Activated naive CD4-positive, alpha-beta T cell treated with anti-CD3 and anti-CD28 coated beads, Interleukin-2, amount 10 ng/mL, durations not matched to agents 7 days and 5 days (primary cell): ENCODE measurements around the gene CACNA2D3.

Experiments used
- CTCF ChIA-PET: fragments of 350-600 bp; sonication (Branson Sonifier 250); formaldehyde crosslinking; loops from one replicate; lab custom pipeline; 2021; ENCODE audit warnings: antibody characterized with exemption; lab: Charles Lee
- DNase-seq: peaks from one replicate; pipeline ENCODE4 v3.0.0-alpha.2; 2020
- H3K27ac Mint-ChIP-seq: one replicate; pipeline ENCODE4 v1.8.0; 2021; ENCODE audit warnings: mild to moderate bottlenecking, moderate library complexity, mixed read lengths
- H3K27me3 Mint-ChIP-seq: one replicate; pipeline ENCODE4 v1.8.0; 2021; ENCODE audit warnings: mild to moderate bottlenecking, mixed read lengths
- H3K36me3 Mint-ChIP-seq: one replicate; pipeline ENCODE4 v1.8.0; 2021; ENCODE audit warnings: mixed read lengths
- H3K4me1 Mint-ChIP-seq: one replicate; pipeline ENCODE4 v1.8.0; 2021; ENCODE audit warnings: mixed read lengths
- H3K4me3 Mint-ChIP-seq: one replicate; pipeline ENCODE4 v1.8.0; 2021; ENCODE audit warnings: mild to moderate bottlenecking, moderate library complexity, mixed read lengths
- H3K9me3 Mint-ChIP-seq: one replicate; pipeline ENCODE4 v1.8.0; 2021; ENCODE audit warnings: mixed read lengths

CACNA2D3 gene

GRCh38 chr3:54273791-54274190, 151.4 kb downstream of the CACNA2D3 start:
- no peak overlapping the region for H3K27ac Mint-ChIP-seq
- CTCF ChIA-PET = no interaction called here
- DNase-seq = no peak
- H3K4me1 Mint-ChIP-seq = no peaks in the 10 kb centered on the region
- H3K4me3 Mint-ChIP-seq = no peak overlapping the region
- H3K27me3 Mint-ChIP-seq = no peaks in the 10 kb centered on the region
- H3K36me3 Mint-ChIP-seq = no peaks in the 10 kb centered on the region
- H3K9me3 Mint-ChIP-seq = peaks cover 5% of the 10 kb centered on the region

GRCh38 chr3:54274607-54275006, 152.3 kb downstream of the CACNA2D3 start:
- H3K4me1 Mint-ChIP-seq = no peaks in the 10 kb centered on the region
- no peaks in the 10 kb centered on the region for H3K36me3 Mint-ChIP-seq
- H3K27ac Mint-ChIP-seq = no peak overlapping the region
- no peaks in the 10 kb centered on the region for H3K27me3 Mint-ChIP-seq
- no peak for DNase-seq
- H3K9me3 Mint-ChIP-seq = peaks cover 5% of the 10 kb centered on the region
- no peak overlapping the region for H3K4me3 Mint-ChIP-seq
- CTCF ChIA-PET = no interaction called here

- CTCF ChIA-PET = no interaction called here
- H3K4me3 Mint-ChIP-seq = no peak overlapping the region
- peaks cover 9% of the 10 kb centered on the region for H3K9me3 Mint-ChIP-seq
- H3K27ac Mint-ChIP-seq = no peak overlapping the region
- H3K4me1 Mint-ChIP-seq = no peaks in the 10 kb centered on the region
- no peaks in the 10 kb centered on the region for H3K36me3 Mint-ChIP-seq
- no peak for DNase-seq
- H3K27me3 Mint-ChIP-seq = no peaks in the 10 kb centered on the region
These were observed 156.7 kb downstream of the CACNA2D3 start for GRCh38 chr3:54279005-54279583.

- Mint-ChIP-seq H3K36me3 (no peaks in the 10 kb centered on the region), H3K27ac (no peak overlapping the region), H3K9me3 (peaks cover 4% of the 10 kb centered on the region), H3K4me3 (no peak overlapping the region), H3K27me3 (no peaks in the 10 kb centered on the region), H3K4me1 (no peaks in the 10 kb centered on the region)
- CTCF ChIA-PET = no interaction called here
- no peak for DNase-seq
These were observed 161.1 kb downstream of the CACNA2D3 start for GRCh38 chr3:54283470-54283869.

DNA sequence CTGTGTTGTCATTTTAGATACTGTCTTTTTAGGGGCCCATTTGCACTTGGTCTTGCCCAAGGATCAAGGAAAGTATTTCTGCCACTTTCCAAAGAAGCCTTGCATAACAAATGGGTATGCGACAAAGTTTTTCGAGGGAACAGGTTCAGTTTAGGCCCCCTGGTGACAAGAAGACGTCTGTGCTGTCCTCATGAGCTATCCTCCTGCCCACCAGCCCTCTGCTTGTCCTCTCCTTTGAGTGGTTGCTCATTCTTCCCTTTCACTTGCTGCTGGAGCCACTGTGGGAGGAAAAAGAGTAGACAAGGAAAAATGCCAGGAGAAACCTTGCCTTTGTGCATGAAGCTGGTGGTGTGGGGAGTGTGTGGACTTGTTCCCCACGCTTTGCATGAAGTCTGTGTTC, 171.9 kb downstream of the CACNA2D3 start:
- Mint-ChIP-seq H3K36me3 (no peaks in the 10 kb centered on the region), H3K9me3 (peaks cover 10% of the 10 kb centered on the region), H3K27ac (no peak overlapping the region), H3K27me3 (no peaks in the 10 kb centered on the region), H3K4me3 (no peak overlapping the region), H3K4me1 (no peaks in the 10 kb centered on the region)
- no peak for DNase-seq
- CTCF ChIA-PET = no interaction called here

- Mint-ChIP-seq H3K36me3 (no peaks in the 10 kb centered on the region), H3K4me3 (no peak overlapping the region), H3K27ac (no peak overlapping the region), H3K27me3 (no peaks in the 10 kb centered on the region), H3K4me1 (no peaks in the 10 kb centered on the region), H3K9me3 (peaks cover 8% of the 10 kb centered on the region)
- CTCF ChIA-PET = no interaction called here
- no peak for DNase-seq
These were observed 174.2 kb downstream of the CACNA2D3 start for GRCh38 chr3:54296531-54296930.

DNA sequence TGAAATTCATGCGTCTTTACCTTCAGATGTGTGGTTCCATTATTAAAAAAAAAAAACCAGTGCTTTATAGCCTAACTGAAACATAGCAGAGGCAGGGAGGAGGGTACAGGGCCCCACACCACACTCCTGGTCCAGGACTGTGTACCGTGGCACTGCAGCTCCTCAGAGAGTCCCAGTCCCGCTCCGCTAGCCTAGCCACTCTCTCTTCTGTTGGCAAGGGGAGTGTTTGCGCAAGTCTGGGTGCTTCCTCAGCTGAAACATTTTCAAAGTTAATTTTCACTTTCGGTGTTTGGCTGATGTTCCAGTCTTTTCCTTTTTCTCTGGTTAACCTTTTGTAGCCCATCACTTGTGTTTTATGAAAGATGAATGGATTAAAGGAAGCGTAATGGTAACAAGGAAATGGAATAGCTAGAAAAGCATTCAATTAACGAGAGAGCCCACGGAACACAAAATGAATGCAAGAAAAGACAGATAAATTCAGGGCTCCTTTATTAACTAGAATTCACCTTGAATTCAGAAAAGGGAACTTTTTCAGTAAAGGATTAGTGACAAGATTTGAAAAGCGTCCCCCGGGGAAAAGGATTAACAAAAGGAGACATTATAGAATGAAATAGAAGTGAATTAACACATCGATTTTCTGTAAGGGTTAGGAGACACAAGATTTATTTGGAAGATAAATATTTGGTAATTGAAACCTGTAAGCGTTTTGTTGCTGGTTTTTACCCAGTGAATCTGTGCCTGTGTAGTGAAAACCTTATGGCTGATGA, 177.0 kb downstream of the CACNA2D3 start:
- Mint-ChIP-seq H3K27ac (no peak overlapping the region), H3K4me1 (no peaks in the 10 kb centered on the region), H3K9me3 (peaks cover 4% of the 10 kb centered on the region), H3K27me3 (no peaks in the 10 kb centered on the region), H3K36me3 (no peaks in the 10 kb centered on the region), H3K4me3 (no peak overlapping the region)
- CTCF ChIA-PET = no interaction called here
- DNase-seq = no peak

DNA sequence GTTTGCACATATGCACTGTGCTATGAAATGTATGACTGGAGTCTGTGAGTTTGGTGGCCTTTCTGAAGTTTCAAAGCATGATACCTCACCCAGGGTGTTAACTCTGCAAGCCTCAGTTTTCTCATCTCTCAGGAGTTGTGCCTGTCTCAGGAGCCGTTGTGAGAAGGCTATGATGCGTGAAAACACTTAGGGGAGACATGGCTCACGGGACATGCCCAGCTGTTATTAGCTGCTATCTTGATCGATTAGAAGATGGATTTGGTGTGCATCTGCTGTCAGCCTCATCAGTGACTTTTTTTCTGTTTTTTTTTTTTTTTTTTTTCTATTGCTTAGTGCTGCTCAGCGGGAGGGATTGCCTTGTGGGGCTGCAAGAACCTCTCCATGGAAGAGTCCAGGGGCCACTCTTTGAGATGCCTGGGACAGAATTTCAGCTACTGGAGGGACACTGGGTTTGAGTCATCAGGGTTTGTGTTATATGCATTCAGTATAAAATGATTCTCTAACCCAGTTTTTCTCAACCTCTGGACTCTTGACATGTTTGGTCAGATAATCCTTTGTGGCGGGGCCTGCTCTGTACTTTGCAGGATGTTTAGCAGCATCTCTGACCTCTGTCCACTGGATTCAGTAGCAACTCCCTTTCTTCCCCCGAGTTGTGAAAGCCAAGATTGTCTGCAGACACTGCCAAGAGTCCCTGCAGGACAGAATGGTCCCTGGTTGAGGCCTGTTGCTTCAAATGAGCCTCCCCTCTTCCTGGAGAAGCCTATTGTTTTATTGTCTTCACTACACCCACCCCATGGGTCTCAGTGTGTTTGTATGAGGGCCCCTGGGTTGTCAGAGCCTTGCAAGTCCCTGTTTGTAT, 181.4 kb downstream of the CACNA2D3 start:
- no peaks in the 10 kb centered on the region for H3K27me3 Mint-ChIP-seq
- CTCF ChIA-PET = no interaction called here
- no peak overlapping the region for H3K4me3 Mint-ChIP-seq
- no peaks in the 10 kb centered on the region for H3K36me3 Mint-ChIP-seq
- peaks cover 2% of the 10 kb centered on the region for H3K9me3 Mint-ChIP-seq
- H3K4me1 Mint-ChIP-seq = no peaks in the 10 kb centered on the region
- DNase-seq = no peak
- no peak overlapping the region for H3K27ac Mint-ChIP-seq

- no peaks in the 10 kb centered on the region for H3K36me3 Mint-ChIP-seq
- no peak overlapping the region for H3K4me3 Mint-ChIP-seq
- H3K27ac Mint-ChIP-seq = no peak overlapping the region
- no peaks in the 10 kb centered on the region for H3K9me3 Mint-ChIP-seq
- no peaks in the 10 kb centered on the region for H3K27me3 Mint-ChIP-seq
- H3K4me1 Mint-ChIP-seq = no peaks in the 10 kb centered on the region
- CTCF ChIA-PET = no interaction called here
- DNase-seq = no peak
These were observed 182.5 kb downstream of the CACNA2D3 start for GRCh38 chr3:54304877-54305276.

GRCh38 chr3:54305409-54306099, 183.2 kb downstream of the CACNA2D3 start:
- no peak for DNase-seq
- H3K4me1 Mint-ChIP-seq = no peaks in the 10 kb centered on the region
- H3K27me3 Mint-ChIP-seq = no peaks in the 10 kb centered on the region
- no peaks in the 10 kb centered on the region for H3K36me3 Mint-ChIP-seq
- H3K4me3 Mint-ChIP-seq = no peak overlapping the region
- H3K9me3 Mint-ChIP-seq = no peaks in the 10 kb centered on the region
- H3K27ac Mint-ChIP-seq = no peak overlapping the region
- CTCF ChIA-PET = no interaction called here

DNA sequence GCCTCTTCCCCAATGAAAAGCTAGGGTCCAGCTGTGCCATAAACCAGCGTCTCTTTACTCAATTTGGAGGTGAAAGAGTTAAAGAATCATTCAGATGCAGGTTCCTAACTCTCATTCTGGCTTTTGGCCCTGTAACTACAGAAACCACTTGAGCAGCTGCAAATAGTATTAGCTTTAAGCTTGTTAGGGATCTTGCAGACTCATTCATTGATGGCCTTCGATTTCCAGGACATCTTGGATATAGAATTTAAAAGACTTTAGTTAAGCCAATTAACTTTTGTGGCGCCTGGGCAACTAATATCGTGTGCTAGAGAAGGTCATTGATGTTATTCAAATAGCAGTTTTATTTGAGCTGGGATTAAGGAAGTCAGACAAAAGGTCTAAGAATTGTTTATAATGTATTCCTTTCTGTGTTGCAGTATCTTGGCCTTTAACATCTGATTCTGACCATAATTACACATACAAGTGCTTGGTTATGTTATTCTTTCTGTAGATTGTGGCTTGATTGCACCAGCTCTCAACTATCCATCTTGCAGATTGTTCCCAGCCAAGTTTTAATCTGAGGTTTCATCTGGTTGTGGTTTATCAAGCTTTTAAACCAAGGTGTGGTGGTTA, 185.3 kb downstream of the CACNA2D3 start:
- DNase-seq = no peak
- CTCF ChIA-PET = no interaction called here
- Mint-ChIP-seq H3K9me3 (no peaks in the 10 kb centered on the region), H3K4me1 (no peaks in the 10 kb centered on the region), H3K27me3 (no peaks in the 10 kb centered on the region), H3K27ac (no peak overlapping the region), H3K36me3 (no peaks in the 10 kb centered on the region), H3K4me3 (no peak overlapping the region)

GRCh38 chr3:54309601-54310000, 187.2 kb downstream of the CACNA2D3 start:
- no peaks in the 10 kb centered on the region for H3K9me3 Mint-ChIP-seq
- DNase-seq = no peak
- H3K4me1 Mint-ChIP-seq = no peaks in the 10 kb centered on the region
- CTCF ChIA-PET = no interaction called here
- no peaks in the 10 kb centered on the region for H3K27me3 Mint-ChIP-seq
- H3K4me3 Mint-ChIP-seq = no peak overlapping the region
- no peaks in the 10 kb centered on the region for H3K36me3 Mint-ChIP-seq
- no peak overlapping the region for H3K27ac Mint-ChIP-seq

DNA sequence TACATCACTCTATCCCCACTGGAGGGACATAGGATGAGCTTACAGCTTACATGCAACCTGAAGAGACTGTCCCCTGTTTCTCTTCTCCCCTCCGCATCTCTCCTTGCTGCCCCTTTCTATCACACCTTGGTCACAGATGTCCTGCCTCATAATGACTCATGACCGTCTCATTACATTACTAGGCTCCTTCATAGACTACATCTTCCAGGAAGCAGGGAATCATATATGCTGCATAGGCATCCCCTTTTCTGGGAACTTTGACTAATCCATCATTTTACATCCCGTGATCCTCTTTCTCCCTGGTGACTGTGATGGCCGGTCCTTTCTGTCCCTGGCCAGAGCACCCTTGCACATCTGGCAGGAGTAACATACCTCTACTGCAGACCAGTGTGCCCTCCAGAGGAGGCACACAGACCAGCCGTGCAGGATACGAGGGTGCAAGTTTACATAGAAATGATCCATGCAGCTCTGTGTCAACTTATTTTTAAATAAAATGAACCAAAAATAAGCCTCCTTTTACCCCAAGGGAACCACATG, 188.9 kb downstream of the CACNA2D3 start:
- no peak overlapping the region for H3K4me3 Mint-ChIP-seq
- H3K27ac Mint-ChIP-seq = no peak overlapping the region
- no peaks in the 10 kb centered on the region for H3K27me3 Mint-ChIP-seq
- no peaks in the 10 kb centered on the region for H3K9me3 Mint-ChIP-seq
- no peaks in the 10 kb centered on the region for H3K36me3 Mint-ChIP-seq
- DNase-seq = no peak
- CTCF ChIA-PET = no interaction called here
- no peaks in the 10 kb centered on the region for H3K4me1 Mint-ChIP-seq
